EL (cell line): ENCODE data around the gene SLC10A3.
A peak's percentile ranks its signal among the peaks of the same experiment; 100 is the strongest.

Experiments used
- DNase-seq: peaks from one replicate; pipeline ENCODE4 v3.0.0-alpha.2; 2016

The SLC10A3 gene

GRCh38 chrX:154490414-154491083, at the start of gene SLC10A3:
SLC10A3 (minus strand) TSS chrX:154490629; CDS start chrX:154488940, 1,689 bp downstream.
- DNase-seq, result peak; percentile 92

GRCh38 chrX:154539077-154539476, 48.6 kb upstream of the SLC10A3 start:
- no peak for DNase-seq

GRCh38 chrX:154535892-154536291, 45.5 kb upstream of the SLC10A3 start:
- no peak for DNase-seq

- DNase-seq, result peak; percentile 74
Observed at GRCh38 chrX:154534526-154535322, 44.3 kb upstream of the SLC10A3 start.

- no peak for DNase-seq
Observed at GRCh38 chrX:154532690-154533089, 42.3 kb upstream of the SLC10A3 start.

- DNase-seq, result peak; percentile 88
Observed at GRCh38 chrX:154531626-154532025, 41.2 kb upstream of the SLC10A3 start.

- DNase-seq, result no peak
Observed at GRCh38 chrX:154530286-154530685, 39.9 kb upstream of the SLC10A3 start.

GRCh38 chrX:154529206-154529612, 38.8 kb upstream of the SLC10A3 start:
- DNase-seq, result peak; percentile 71

GRCh38 chrX:154526901-154527675, 36.7 kb upstream of the SLC10A3 start:
- peak; percentile 72 for DNase-seq

- no peak for DNase-seq
Observed at GRCh38 chrX:154525606-154526490, 35.4 kb upstream of the SLC10A3 start.

GRCh38 chrX:154519389-154519788, 29.0 kb upstream of the SLC10A3 start:
- DNase-seq, result no peak

- no peak for DNase-seq
Observed at GRCh38 chrX:154517101-154517781, 26.8 kb upstream of the SLC10A3 start.

- DNase-seq, result no peak
Observed at GRCh38 chrX:154516656-154517100, 26.2 kb upstream of the SLC10A3 start.

GRCh38 chrX:154515966-154516655, 25.7 kb upstream of the SLC10A3 start, which contains the start of gene FAM3A:
FAM3A (minus strand) TSS chrX:154516232; CDS start chrX:154515772, 460 bp downstream.
- peak; percentile 86 for DNase-seq

- DNase-seq, result no peak
Observed at GRCh38 chrX:154515090-154515965, 24.9 kb upstream of the SLC10A3 start.

- no peak for DNase-seq
Observed at GRCh38 chrX:154513716-154514115, 23.3 kb upstream of the SLC10A3 start.

GRCh38 chrX:154512879-154513553, 22.6 kb upstream of the SLC10A3 start:
- no peak for DNase-seq

GRCh38 chrX:154511761-154512160, 21.3 kb upstream of the SLC10A3 start:
- DNase-seq, result no peak

- DNase-seq, result no peak
Observed at GRCh38 chrX:154509455-154509854, 19.0 kb upstream of the SLC10A3 start.
